ENCODE measurements around the gene SUV39H2.
"Not testable (repeated sequence)": the region's sequence is repeated elsewhere in the genome, so short reads cannot be mapped to it uniquely, and the experiment has no call there.

GRCh38 chr10:14864871-14865270 is 13.8 kb upstream of the SUV39H2 start:
- not testable (repeated sequence) for TF ChIP-seq CTCF (IDR thresholded peaks at IDR 0.05; ENCODE audit: low read depth, low read length, missing input control); REST (IDR thresholded peaks at IDR 0.05); HNF4A (conservative IDR thresholded peaks at IDR 0.05); EGR1 (IDR thresholded peaks at IDR 0.05; ENCODE audit: low read depth in 2 of 2); GABPA (IDR thresholded peaks at IDR 0.05 in 1 of 2, conservative IDR thresholded peaks at IDR 0.05 in 1 of 2); YY1 (IDR thresholded peaks at IDR 0.05); TAF1 (conservative IDR thresholded peaks at IDR 0.05); ZBTB33 (IDR thresholded peaks at IDR 0.05); SP1 (IDR thresholded peaks at IDR 0.05)
